GM12801 (cell line): ENCODE results near the gene PPP3CA.

Source experiments
- TF ChIP-seq, protein P1 (sequence below): IDR thresholded peaks from one replicate; pipeline ENCODE4 v1.5.1; 2011; ENCODE audit warnings: control low read depth; ENCODE audit not compliant: insufficient read length; ENCODE audit errors: extremely low read depth

The PPP3CA gene

DNA sequence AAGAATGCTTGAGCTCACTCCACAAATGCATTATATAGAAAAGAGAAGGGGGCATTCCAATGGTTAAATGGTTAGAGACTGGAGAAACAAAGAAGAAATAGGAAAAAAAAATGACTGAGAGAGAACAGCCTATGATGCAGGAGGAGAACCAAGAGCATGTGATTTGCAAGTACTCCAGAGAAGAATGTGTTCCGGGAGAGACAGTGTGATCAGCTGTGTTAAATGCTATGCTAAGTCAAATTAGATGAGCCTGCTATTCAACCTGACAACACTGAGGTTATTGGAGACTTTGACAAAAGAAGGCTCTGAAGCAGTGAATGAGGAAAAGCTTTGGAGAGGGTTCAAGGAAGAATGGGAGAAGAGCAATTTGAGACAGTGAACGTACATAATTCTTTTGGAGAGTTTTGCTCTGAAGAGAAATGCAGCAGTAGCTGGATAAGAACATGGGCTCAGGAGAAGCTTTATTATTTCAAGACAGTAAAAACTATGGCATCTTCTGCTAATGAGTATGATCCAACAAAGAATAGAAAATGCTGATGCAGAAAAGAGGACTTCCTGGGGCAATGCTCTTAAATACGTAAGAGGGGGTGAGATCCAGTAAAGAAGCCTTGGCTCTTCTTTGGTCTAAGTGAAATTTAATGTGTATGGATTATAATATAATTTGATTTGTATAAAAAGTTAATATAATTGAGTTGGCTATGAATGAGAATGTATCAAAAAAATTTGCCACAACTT is 66.3 kb downstream of the PPP3CA start:
- TF ChIP-seq, protein P1, sequence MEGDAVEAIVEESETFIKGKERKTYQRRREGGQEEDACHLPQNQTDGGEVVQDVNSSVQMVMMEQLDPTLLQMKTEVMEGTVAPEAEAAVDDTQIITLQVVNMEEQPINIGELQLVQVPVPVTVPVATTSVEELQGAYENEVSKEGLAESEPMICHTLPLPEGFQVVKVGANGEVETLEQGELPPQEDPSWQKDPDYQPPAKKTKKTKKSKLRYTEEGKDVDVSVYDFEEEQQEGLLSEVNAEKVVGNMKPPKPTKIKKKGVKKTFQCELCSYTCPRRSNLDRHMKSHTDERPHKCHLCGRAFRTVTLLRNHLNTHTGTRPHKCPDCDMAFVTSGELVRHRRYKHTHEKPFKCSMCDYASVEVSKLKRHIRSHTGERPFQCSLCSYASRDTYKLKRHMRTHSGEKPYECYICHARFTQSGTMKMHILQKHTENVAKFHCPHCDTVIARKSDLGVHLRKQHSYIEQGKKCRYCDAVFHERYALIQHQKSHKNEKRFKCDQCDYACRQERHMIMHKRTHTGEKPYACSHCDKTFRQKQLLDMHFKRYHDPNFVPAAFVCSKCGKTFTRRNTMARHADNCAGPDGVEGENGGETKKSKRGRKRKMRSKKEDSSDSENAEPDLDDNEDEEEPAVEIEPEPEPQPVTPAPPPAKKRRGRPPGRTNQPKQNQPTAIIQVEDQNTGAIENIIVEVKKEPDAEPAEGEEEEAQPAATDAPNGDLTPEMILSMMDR, result no peak

DNA sequence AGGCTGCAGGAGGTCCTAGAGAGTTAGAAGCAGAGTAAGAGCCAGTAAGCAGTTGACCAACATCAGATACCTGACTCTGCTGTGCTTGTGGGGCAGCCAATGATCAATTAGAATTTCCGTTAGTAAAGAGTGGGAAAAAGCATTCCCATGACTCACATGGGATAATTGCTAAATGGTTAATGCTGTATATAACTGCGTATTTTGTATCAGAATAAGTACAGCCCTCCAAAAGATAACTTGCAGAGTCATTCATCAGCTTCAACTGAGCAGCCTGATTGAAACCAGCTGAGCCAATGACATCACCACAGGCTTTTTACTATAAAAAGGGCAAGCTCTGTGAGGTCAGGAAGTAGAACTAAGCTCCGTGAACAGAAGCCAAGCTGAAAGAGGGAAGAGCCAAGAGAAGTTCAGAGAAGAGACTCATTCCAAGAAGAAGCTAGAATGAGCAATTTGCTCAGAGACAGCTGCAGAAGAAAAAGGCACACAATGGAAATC is 67.9 kb downstream of the PPP3CA start:
- TF ChIP-seq, protein P1, result no peak

DNA sequence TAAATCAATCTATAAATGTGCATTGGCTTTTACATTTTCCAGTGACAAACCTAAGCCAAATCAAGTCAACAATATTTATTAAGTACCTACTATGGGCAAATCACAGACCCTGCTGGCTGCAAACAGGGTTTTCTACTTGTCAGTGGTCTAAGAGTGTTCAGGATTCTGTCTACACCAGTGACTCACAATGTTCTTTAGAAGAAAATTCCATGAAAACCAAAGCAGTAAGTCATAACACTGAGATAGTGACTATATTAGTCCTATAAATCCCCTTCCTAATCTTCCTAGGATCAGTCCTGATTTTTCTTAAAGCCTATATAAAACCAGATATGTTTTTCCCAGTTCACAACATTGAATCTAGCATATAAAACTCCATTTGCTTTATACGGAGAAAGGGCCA is 69.7 kb downstream of the PPP3CA start:
- TF ChIP-seq, protein P1, result no peak

DNA sequence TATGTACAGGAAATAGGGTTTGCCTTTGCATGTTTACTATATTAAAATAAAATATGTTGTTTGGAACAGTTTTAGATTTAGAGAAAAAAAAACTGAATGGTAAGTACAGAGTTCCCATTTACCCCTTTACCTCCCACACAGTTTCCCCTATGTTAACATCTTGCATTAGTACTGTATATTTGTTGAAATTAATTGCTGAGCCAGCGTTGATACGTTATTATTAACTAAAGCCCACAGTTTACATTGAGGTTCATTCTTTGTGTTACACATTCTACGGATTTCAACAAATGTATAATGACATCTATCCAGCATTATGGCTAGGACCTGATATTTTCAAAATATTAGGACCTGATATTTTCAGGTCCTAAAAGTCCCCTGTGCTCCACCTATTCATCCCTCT is 70.7 kb downstream of the PPP3CA start:
- TF ChIP-seq, protein P1, result no peak

DNA sequence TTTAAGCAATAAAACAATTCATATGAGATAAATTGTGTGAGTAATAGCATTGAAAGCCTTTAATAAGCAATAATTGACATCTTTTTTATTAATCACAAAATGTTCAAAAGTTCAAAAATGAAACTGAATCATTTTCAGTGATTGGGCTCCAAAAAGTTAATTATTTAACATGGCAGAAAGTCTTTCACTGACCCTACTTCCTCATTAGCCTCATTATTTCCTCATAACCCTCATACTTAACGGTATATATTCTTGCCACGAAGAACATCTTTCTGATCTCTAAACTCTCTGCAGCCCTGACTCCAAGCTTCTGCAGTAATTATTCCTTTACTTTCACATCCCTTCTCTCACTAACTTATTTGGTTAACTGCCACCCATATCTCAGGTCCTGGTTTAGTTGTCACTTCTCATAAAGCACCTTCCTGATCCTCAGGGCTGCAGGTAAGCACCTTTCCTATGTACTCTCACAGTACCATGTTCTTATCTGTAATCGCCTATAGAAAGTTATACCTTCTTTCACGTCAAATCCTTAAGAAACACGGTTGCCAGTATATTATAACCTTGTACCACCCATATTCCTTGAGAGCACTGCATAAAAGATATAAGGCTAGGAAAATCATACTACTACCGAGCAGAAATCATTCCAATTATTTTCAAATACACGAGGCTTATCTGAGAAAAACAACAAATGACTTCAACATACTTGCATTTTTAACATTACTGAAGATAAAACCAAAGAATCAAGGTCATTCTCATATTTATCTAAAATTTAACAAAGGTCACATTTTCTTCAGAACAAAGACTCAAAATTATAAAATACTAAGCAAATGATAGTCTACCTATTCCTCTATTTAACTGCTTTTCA is 72.2 kb downstream of the PPP3CA start:
- TF ChIP-seq, protein P1, result no peak

DNA sequence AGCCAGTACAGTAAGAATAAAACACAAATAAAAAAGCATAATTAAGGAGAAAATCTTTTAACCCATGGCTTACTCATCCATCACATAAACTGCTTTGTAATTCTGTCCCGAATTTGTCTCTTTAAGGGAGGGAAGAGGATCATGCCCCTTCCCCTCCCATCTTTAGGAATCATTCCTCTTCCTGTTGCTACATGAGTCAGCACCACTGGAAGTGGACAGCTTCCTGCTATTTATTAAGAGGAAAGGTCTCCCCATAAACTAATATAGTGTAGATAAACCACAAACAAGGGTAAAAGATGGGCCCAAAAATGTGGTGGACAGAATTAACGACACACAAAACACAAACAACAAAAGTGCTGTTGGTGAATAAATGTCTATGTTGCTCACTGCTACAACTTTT is 75.8 kb downstream of the PPP3CA start:
- TF ChIP-seq, protein P1, result no peak

DNA sequence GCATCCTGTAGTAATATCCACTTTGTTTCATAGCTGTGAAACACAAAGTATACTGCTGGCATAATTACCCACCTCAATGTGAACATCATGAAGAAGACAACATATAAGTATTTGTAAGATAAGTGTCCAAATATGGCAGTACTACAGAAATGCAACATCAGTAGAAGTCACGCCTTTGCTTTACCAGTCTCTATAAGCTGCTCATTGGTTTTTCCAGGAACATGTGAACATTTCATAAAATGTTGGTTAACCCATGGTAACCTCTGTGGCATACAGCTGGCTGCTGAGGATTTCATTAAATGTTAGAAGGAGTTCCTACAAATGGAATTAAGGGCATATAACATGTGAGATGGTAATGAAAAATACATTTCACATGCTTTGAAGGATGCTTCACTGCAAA is 77.6 kb downstream of the PPP3CA start:
- TF ChIP-seq, protein P1, result no peak
